ENCODE results near the gene C18orf32. TPM values are rescaled to one million over a fixed set of nuclear protein-coding genes. Genes with fewer than 3 reads are reported as not detected.

Gene C18orf32
- total RNA-seq, 1 experiment from 2014 or later: 24.4 TPM

DNA sequence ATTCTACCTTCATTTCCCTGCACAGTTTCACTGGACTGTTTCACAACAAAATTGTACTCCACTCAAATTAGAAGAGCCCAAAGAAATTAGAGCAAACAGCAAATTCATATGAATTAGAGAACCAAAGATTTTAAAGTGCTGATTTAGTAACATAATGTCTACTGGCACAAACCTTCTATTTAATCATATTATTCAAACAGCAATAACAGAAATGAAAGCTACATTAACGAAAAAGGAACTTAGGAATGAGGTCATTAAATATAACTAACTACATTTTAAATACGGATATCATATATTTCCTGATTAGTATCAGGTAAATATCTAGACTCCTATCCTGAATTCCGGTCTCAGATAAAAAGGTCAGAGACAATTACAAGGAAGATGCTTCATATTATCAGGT, 5.1 kb downstream of the C18orf32 start:
- Histone ChIP-seq H3K4me2 (ENCODE audit: insufficient read depth, insufficient read length, low read length) (no peak overlapping the region), H4K91ac (ENCODE audit: insufficient read length, low read depth, low read length) (no peak overlapping the region), H3K23ac (ENCODE audit: insufficient read length, low read depth, low read length) (no peak overlapping the region), H3K14ac (ENCODE audit: insufficient read depth, low read length) (no peak overlapping the region), H4K5ac (ENCODE audit: insufficient read length, low read depth, low read length) (no peak overlapping the region), H3K79me1 (ENCODE audit: insufficient read depth, low read depth, low read length, poor library complexity, severe bottlenecking) (no peaks in the 10 kb centered on the region), H3K27me3 (ENCODE audit: insufficient read depth, low read length) (no peaks in the 10 kb centered on the region), H2AK5ac (ENCODE audit: insufficient read length, low read length) (no peak overlapping the region), H3K23me2 (ENCODE audit: insufficient read length, low read depth, low read length, poor library complexity, severe bottlenecking) (peaks cover 3% of the 10 kb centered on the region), H2BK20ac (ENCODE audit: low read depth, low read length, poor library complexity, severe bottlenecking) (no peak overlapping the region), H2BK120ac (ENCODE audit: low read depth, low read length, poor library complexity, severe bottlenecking) (no peak overlapping the region), H3K56ac (ENCODE audit: insufficient read length, low read depth, low read length) (no peak overlapping the region), H3K4ac (ENCODE audit: low read depth, low read length) (no peak overlapping the region), H3K4me1 (ENCODE audit: insufficient read depth, low read length) (no peaks in the 10 kb centered on the region), H3K9me3 (ENCODE audit: control insufficient read depth, low read depth, low read length) (no peaks in the 10 kb centered on the region), H2BK12ac (ENCODE audit: insufficient read length, low read depth, low read length) (no peak overlapping the region), H3K18ac (ENCODE audit: insufficient read length, low read depth, low read length) (no peak overlapping the region), H4K8ac (replicated peaks; ENCODE audit: insufficient read length, low read depth, low read length) (no peak overlapping the region), H2BK5ac (ENCODE audit: insufficient read length, low read length) (no peak overlapping the region), H3K9ac (ENCODE audit: extremely low read depth, insufficient read length, low read length) (no peak overlapping the region), H3K27ac (ENCODE audit: insufficient read length, low read depth, low read length) (no peak overlapping the region), H3K79me2 (ENCODE audit: insufficient read depth, low read length) (peaks cover 8% of the 10 kb centered on the region; the same call in 1 of the 2 replicates), H4K20me1 (ENCODE audit: control insufficient read depth, insufficient read depth, insufficient read length) (no peaks in the 10 kb centered on the region), H2AFZ (ENCODE audit: low read length) (no peak overlapping the region), H3T11ph (ENCODE audit: low read length) (no peak overlapping the region), H2BK15ac (ENCODE audit: low read depth, low read length) (no peak overlapping the region)
- peaks cover 4 to 6% of the 10 kb centered on the region in 2 experiments for H3K4me1 Mint-ChIP-seq
- no peak for DNase-seq
- WGBS (ENCODE audit: extremely low coverage, insufficient read length, low lambda C conversion rate): no CpG with 5 or more reads among the region's 3 CpGs
- H3K4me3 Mint-ChIP-seq: no peak overlapping the region
- no peak overlapping the region; a peak in 1 of 7 replicates for H3K27ac Mint-ChIP-seq
- no peaks in the 10 kb centered on the region for H3K9me3 Mint-ChIP-seq
- no peak for TF ChIP-seq CTCF (conservative IDR thresholded peaks at IDR 0.05)
- H3K27me3 Mint-ChIP-seq (ENCODE audit: low read depth): no peaks in the 10 kb centered on the region
- peaks cover 16 to 48% (median 41%) of the 10 kb centered on the region in 3 experiments; a peak in 6 of 7 replicates for H3K36me3 Mint-ChIP-seq (ENCODE audit: insufficient read depth in 1 of 3, low read depth in 3 of 3)

All from H9 (cell line).